Measurements from ENCODE around the gene EEFSEC. TPM values are rescaled to one million over a fixed set of nuclear protein-coding genes. Genes with fewer than 3 reads are reported as not detected.

Gene EEFSEC
- total RNA-seq, 1 experiment from 2014 or later, result 9.5 TPM

DNA sequence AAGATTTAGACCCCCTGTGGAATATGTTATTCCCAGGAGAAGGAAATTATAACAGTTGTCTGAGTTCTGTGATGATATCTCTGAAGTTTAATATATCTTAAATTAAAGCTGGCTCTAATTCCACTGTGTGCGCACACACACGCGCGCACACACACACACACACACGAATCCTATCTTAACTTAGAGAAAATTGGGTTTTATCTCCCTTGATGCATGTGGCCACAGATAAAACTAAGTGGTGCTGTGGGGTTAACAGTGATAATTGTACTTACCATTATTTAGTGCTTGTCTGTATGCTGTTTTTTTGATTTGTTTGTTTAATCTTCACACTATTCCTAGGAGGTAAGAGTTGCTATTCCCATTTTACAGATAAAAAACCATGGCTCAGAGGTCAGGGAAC is 7.4 kb downstream of the EEFSEC start:
- Histone ChIP-seq H3K79me2 (ENCODE audit: insufficient read depth, low read length) (no peaks in the 10 kb centered on the region), H3K4me2 (ENCODE audit: insufficient read depth, insufficient read length, low read length) (no peak overlapping the region), H2BK12ac (ENCODE audit: insufficient read length, low read depth, low read length) (no peak overlapping the region), H2BK15ac (ENCODE audit: low read depth, low read length) (no peak overlapping the region), H3K23ac (ENCODE audit: insufficient read length, low read depth, low read length) (no peak overlapping the region), H4K91ac (ENCODE audit: insufficient read length, low read depth, low read length) (no peak overlapping the region), H3K14ac (ENCODE audit: insufficient read depth, low read length) (no peak overlapping the region), H2BK5ac (ENCODE audit: insufficient read length, low read length) (no peak overlapping the region), H2AK5ac (ENCODE audit: insufficient read length, low read length) (no peak overlapping the region), H3K9ac (ENCODE audit: extremely low read depth, insufficient read length, low read length) (no peak overlapping the region), H4K5ac (ENCODE audit: insufficient read length, low read depth, low read length) (no peak overlapping the region), H2AFZ (ENCODE audit: low read length) (no peak overlapping the region), H3K4ac (ENCODE audit: low read depth, low read length) (no peak overlapping the region), H4K8ac (replicated peaks; ENCODE audit: insufficient read length, low read depth, low read length) (no peak overlapping the region), H3T11ph (ENCODE audit: low read length) (no peak overlapping the region), H2BK120ac (ENCODE audit: low read depth, low read length, poor library complexity, severe bottlenecking) (no peak overlapping the region), H3K18ac (ENCODE audit: insufficient read length, low read depth, low read length) (no peak overlapping the region), H3K27me3 (ENCODE audit: insufficient read depth, low read length) (no peaks in the 10 kb centered on the region), H3K27ac (ENCODE audit: insufficient read length, low read depth, low read length) (no peak overlapping the region), H4K20me1 (ENCODE audit: control insufficient read depth, insufficient read depth, insufficient read length) (no peaks in the 10 kb centered on the region), H3K9me3 (ENCODE audit: control insufficient read depth, low read depth, low read length) (no peaks in the 10 kb centered on the region), H3K79me1 (ENCODE audit: insufficient read depth, low read depth, low read length, poor library complexity, severe bottlenecking) (no peaks in the 10 kb centered on the region), H2BK20ac (ENCODE audit: low read depth, low read length, poor library complexity, severe bottlenecking) (no peak overlapping the region), H3K4me1 (ENCODE audit: insufficient read depth, low read length) (no peaks in the 10 kb centered on the region; the same call in 1 of the 2 replicates), H3K56ac (ENCODE audit: insufficient read length, low read depth, low read length) (no peak overlapping the region), H3K23me2 (ENCODE audit: insufficient read length, low read depth, low read length, poor library complexity, severe bottlenecking) (no peaks in the 10 kb centered on the region)
- no CpG with 5 or more reads among the region's 5 CpGs for WGBS (ENCODE audit: extremely low coverage, insufficient read length, low lambda C conversion rate)
- H3K27me3 Mint-ChIP-seq (ENCODE audit: low read depth), result no peaks in the 10 kb centered on the region
- H3K4me1 Mint-ChIP-seq, result peaks cover 12 to 16% of the 10 kb centered on the region in 2 experiments
- no peak overlapping the region for H3K27ac Mint-ChIP-seq
- peaks cover 18 to 23% (median 23%) of the 10 kb centered on the region in 3 experiments; a peak in 6 of 7 replicates for H3K36me3 Mint-ChIP-seq (ENCODE audit: insufficient read depth in 1 of 3, low read depth in 3 of 3)
- TF ChIP-seq, protein P1, sequence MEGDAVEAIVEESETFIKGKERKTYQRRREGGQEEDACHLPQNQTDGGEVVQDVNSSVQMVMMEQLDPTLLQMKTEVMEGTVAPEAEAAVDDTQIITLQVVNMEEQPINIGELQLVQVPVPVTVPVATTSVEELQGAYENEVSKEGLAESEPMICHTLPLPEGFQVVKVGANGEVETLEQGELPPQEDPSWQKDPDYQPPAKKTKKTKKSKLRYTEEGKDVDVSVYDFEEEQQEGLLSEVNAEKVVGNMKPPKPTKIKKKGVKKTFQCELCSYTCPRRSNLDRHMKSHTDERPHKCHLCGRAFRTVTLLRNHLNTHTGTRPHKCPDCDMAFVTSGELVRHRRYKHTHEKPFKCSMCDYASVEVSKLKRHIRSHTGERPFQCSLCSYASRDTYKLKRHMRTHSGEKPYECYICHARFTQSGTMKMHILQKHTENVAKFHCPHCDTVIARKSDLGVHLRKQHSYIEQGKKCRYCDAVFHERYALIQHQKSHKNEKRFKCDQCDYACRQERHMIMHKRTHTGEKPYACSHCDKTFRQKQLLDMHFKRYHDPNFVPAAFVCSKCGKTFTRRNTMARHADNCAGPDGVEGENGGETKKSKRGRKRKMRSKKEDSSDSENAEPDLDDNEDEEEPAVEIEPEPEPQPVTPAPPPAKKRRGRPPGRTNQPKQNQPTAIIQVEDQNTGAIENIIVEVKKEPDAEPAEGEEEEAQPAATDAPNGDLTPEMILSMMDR (conservative IDR thresholded peaks at IDR 0.05), result no peak
- DNase-seq, result no peak
- peaks cover 4 to 10% of the 10 kb centered on the region in 2 experiments; a peak in 4 of 5 replicates for H3K9me3 Mint-ChIP-seq
- no peak overlapping the region for H3K4me3 Mint-ChIP-seq
